GM21381 (cell line): ENCODE results near the gene POLD2.

Experiments used
- ATAC-seq: cut with Tn5 transposase; IDR thresholded peaks from one replicate; pipeline ENCODE4 v1.9.1; 2021; ENCODE audit warnings: mild to moderate bottlenecking, moderate library complexity; ENCODE audit not compliant: unreplicated experiment

Gene POLD2

DNA sequence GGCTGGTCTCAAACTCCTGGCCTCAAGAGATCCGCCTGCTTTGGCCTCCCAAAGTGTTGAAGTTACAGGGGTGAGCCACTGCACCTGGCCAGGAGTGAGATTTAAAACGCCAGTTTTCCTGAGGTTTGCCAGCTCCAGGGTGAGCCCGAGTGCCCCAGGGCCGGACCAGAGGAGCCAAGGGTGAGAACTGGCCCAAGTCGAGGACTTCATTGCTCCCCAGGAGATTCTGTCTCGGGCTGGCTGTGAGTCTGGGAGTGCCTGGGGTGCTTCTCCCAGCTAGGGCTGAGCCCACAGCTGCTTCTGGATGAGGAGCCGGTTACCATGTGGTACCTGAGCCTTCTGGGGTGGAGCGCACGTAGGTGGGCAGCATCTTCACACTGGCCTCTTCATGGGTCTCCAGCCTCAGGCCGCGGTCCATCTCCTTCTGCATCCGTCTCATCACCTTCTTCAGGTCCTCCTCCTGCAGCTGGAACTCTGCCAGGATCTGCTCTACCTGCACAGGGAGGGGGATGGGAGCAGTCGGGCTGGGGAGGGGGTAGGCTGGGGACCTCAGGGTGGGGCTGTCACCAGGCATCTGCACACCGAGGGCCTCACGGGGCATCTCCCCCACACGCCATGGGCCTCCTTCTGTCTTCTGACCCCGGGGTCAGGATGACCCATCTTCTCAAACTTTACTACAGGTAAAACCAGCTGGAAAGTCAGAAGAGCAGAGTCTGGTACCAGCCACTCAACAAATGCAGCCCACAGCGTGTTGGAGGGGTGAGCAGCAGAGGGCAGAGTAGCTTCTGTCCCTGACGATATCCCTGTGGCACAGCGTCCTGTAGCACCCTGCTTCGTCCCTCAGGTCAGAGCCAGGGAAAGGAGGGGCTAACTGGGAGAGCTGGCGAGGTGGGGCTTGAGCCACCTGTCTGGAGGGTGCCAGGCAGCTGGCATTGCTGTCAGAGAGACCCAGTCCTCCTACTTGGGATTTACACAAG, 29.9 kb upstream of the POLD2 start:
- ATAC-seq, result no peak

DNA sequence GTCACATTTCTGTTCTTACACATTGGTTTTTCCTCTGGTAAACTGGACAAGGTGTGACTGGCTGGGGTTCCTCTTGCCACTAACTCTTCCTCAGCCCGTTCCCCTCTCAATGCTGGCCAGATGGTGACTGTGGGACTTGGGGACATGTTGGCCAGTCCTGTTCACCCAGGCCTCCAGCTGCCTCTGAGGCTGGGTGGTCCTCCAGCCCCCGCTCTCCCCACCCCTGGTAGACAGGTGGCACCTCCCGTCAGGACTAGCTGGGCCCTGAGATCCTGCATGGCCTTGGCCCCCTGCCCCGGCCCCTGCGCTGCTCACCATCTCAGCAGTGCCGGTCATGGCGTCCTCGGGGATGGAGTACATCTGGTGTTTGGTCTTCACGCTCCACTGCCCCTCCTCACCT, 28.6 kb upstream of the POLD2 start:
- ATAC-seq, result no peak

DNA sequence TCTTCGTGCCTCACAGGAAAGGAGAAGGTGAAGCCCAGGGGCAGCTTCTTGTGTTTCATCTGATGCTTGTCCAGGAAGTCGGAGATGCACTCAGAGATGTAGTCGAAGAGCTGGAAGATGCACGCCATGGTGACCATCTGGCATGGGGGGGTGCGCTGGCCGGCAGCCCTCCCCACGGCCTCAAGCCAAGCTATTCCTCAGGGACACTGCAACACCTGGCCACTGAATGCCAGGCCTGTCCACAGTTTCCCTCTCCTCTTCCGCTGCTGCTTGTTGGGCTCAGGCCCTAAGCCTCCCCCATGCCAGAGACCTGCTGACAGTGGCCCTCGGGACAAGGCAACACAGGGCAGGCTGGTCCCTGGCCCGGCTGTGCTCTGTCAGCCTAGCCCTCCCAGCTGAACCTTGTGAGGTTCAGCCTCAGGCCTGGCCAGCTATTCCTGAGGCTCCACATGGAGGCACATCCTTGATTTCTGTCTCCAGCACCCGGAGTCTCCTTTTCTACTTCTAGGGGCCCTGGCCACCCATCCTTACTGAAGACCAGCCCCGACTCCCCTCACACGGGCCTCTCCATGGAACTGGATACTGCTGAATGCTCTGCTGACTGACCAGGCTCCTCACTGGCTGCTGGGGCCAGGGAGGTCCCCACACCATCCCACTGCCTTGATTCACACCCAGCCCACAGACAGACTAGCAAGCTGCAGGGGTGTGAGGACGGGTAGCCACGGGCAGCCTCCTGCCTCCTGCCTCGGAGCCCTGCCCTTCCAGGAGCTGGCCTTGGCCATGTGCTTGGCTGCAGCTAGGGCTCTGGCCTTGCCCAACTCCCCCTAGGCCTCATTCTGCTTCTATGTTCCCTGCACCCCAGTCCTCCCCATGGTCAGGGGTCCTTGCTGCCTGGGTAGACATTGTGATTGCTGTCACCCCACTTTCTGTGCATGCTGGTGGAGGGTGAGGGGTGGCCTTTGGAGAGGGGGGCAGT, 27.9 kb upstream of the POLD2 start:
- ATAC-seq, result no peak

DNA sequence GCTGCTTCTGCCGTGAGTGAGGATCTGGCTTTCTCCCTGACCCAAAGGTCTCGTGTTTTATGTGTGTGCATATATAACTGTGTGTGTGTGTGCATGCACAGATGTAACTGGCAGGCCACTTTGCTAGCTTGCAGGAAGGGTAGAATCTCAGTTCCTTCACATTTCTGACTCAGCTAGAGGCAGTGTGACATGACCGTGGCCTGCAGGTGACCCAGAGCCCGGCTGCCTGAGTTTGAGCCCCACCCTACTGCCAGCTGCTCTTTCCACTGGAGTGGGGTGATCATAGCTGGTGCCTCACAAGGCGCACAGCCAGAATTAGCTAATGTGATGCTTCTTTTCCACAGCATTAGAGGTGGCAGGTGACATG, 27.1 kb upstream of the POLD2 start:
- ATAC-seq, result no peak

DNA sequence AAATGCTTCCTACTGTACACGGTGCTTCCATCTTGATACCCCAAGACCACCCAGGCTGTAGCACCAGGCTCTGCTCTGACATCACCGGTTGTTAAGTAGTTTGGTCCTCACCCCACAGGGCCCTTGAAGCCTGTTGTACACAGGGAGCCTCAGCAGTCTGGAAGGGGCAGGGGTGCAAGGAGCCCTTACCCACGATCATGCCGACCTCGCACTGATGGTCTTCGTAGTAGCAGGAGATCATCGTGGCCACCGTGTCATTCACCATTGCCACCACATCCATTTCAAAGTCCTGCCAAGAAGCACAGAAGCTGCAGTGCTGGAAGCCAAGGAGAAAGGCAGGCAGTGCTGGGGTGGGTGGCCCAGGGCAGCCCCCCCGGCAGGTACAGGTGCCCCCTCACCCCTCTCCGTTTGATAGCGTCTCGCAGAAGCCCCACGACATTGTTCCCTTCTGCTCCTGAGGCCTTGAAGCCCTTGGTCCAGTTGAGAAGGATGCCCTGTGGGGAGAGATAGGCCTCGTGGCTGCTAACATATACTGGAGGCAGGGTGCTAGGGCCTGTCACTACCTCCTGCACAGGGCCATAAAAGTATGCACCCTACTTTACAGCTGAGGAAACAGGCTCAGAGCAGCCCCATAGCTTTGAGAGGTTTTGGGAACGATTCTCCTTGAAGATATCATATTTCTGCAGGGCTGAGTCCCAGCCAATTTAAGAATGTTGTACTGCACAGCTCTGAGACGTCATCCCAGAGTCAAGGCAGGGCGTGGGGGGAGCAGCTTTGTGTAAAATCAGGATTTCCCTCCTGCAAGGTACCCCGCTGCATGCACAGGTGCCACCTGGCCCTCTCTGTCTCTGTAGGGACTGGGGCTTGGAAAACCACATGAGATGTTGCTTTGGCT, 26.5 kb upstream of the POLD2 start:
- ATAC-seq, result no peak

DNA sequence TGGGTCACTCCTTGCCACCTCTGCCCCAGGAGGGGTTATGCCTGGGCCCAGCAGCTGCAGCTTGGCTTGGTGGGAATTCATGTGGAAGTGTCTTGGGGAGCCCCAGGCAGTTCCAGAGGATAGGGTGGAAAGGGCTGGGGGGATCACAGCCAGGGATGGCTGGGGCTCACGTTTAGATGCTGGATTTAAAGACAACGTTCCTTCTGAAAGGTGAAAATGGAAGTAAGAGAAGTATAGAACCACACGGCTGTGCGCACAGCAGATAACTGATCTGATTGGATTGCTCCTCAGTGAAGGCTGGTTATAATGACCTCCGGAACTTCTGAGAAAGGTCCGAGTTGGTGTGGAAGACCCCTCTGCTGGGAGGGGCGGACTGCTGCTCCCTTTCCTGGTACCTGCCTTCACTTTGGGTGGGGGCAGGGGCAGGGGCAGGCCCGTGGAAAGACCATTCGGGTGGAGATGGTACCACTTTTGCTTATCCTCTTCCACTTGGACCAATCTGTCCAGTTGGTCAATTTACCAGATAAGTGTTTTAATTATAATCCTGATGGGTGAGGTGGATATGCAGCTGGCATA, 25.7 kb upstream of the POLD2 start:
- no peak for ATAC-seq

DNA sequence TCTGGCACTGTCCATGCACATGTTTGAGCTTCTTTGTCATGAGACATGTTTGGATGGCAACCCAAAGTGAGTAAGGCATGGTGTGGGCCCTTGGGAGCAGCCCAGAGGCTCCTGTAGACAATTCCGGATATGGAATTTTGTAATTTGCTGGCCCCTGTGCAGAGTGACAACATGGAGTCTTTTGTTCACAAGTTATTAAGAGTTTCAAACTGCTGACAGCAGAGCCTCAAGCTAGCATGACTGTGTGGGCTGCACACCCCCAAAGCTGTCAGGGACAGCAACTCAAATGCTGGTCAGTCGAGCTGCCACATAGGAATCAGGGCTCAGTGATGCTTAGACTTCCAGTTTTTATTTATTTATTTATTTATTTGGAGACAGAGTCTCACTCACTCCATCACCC, 24.8 kb upstream of the POLD2 start:
- ATAC-seq, result no peak

DNA sequence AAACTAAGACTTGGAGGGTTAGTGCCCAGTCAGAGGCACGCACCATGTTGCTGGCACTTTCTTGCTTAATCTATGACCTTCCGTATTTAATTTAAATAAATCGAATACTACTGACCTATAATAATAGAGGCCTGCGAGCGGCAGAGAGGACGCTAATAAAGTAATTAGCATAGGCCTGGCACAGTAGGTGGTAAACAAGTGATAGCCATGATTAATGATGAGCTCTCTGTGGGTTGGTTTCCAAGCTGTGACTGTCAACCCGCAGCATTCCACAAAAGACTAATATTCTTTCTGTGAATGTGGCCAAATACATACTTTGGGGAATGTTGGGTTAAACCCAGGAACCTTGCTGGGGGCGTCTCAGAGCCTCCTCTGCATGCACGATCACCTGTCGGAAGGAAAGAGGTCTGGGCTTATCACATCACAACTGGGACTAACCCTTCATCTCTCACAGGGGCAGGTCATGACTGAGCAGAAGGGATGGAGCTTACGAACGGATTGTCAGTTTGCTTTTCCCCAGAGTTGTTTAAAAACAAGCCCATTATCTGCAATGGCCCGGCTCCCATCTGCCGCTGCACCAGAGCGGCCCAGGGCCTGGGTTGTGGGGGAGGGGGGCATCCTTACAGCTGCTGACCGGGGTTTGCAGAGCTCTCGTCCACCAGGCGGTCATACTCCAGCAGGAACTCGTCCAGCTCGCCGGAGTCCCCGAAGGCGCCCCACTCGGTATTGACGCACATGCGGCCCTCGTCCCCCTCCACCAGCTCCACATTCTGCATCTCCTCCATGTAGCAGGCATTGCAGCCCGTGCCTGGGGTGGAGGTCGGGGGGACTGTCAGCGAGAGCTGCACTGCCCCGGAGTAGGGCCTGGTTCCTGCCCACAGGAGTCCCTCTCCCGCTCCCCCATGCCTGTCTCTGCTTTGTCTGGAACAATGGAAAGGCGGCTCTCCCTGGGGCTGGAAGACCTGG, 24.0 kb upstream of the POLD2 start:
- ATAC-seq, result no peak

DNA sequence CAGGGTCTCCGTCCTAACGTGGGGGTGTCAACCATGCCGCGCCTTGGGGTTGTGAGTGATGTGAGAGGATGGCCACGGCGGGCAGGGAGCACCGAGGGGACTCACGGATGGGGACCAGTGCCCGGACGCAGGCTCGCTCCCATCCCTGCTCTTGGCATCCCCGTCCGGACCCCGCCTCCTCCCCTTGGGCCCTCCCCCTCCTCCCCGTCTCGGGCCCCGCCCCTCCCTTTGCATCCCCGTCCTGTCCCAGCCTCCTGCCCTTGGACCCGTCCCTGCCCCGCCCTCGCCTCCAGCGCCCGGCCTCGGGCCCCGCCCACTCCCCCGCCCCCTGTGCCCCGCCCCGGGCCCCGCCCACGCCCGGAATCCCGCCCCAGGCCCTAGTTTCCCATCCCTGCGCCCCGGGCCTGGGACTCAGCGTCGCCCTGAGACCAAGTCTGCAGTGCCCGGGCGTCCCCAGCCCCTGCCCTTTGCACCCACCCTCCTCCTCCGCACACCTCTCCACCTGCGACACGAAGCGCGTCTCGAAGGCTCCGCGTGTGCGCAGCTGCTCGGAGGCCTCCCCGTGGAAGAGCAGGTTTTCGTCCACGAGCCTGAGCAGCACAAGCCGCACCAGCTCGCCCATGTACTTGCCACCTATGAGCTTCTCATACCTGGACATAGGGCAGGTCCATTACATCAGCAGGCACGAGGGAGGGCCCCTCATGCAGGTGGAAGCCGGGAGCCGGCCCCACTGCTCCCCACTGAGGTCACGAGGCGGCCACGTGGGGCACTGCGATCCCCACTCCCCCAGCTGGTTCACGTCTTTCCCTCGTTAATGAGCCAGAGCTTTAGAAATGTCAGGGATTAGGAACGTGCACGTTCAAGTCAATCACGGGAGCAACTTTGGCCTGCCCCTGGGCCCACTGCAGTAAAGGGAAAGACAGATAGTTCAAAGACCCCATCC, 22.9 kb upstream of the POLD2 start:
- ATAC-seq, result no peak

DNA sequence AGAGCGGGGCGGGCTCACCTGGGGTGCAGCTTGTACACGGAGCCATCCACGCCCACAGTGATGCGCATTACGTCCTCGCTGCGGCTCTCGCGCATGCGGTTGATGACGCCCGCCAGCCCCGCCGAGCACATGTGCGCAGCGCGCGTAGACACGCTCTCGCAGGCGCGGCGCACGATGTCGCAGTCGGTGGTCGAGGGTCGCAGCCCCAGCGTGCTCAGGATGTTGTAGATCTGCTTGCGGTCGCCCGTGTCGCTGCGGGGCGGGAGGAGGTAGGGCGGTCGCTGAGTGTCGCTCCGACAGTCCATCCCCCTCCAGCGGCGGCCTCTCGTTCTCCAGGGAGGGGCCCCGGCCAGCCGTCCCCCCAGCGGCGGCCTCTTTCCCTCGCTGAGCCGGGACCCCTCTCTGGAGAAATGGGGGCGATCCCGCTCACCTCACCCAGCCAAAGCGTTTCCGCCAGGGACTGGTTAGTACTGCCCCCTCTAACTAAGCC, 22.2 kb upstream of the POLD2 start:
- ATAC-seq, result no peak

DNA sequence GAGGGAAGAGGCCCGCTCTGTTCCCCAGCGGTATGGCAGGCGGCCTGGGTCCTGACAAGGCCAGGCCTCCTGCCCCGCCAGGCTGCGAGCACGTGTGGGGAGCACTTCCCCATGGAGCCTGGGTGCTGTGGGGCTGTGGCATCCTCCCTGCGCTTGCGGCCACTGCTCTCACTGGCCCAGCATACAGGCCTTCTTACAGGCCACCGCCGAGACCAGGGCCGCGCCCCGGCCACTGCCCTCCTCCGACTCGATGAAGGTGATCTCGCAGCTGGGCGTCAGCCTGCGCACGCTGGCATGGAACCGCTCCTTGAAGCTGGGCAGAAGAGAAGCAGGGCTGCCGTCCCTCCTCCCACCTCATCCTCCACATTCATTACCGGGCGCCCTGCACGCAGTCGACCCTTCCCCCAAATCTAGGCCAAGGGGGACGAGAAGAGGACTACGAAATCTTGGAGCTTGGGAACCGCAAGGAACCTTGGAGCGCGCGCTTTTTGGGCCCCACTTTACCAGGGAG, 21.7 kb upstream of the POLD2 start:
- ATAC-seq, result no peak

DNA sequence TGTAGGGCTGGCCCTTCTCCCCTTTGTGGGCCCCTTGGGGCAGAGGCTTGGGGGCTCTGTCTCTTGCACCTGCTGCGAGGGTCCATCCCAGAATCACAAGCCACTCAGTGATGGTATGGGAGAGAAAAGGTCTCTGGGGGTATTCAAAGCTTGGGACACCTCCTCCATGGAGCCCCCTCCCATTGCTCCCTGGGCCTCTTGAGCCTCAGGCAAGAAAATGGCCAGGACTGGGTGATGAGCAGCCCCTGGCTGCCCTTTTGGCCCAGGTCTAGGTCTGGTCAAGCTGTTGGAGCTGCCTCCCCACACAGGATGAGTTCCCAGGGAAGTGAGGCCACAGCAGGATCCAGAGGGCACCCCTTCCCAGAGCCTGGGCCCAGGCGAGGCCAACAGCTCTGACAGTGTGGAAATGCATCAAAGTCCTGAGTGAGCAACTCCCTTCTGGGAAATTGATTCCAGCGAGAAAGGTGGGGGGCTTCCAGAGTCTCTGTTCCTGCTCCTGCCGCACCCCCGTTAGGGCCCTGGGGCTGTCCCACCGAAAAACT, 21.1 kb upstream of the POLD2 start:
- no peak for ATAC-seq

DNA sequence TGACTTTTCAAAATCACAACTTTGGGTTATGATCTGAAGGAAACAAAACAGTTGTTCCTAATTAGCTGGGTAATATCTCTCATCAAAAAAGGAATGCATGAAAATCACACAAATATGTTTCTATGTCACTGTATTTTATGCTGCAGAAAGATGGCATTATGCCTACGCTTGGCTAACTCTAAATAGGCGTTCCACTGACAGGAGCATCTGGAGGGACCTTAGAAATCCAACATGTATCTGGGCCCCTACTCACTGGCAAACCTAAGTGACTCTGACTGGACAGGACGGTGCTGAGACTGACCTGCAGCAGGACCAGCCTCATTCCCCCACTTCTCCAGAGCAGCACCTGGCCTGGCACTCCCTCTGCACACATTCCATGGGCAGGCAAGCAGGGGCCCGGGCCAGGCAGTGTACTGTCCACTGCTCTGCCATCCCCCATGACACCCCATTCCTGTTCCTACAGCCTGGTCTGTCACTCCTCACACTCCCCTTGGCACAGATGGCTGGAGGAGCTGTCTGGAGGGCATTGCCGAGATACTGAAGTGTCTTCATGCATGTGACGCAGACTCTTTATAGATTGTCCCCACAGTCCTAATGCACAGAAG, 20.4 kb upstream of the POLD2 start:
- ATAC-seq, result no peak

DNA sequence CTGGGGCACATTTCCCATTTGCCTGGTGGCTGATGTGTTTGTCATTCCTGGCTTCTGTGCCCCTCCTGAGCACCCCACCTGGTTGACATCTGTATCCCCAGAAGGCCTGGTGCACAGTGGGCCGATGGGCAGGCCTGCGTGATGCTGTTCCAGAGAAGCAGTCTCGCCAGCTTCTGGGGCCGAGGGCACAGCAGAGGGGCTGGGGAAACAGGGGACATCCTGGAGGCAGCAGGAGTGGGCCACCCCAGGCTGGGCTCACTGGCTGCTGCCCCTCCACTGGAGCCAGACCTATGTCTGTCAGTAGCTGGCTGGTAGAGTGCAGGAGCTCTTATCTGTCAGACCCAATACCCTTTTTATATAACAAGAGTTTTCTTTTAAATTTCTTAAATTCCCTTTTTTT, 18.7 kb upstream of the POLD2 start:
- ATAC-seq, result no peak

DNA sequence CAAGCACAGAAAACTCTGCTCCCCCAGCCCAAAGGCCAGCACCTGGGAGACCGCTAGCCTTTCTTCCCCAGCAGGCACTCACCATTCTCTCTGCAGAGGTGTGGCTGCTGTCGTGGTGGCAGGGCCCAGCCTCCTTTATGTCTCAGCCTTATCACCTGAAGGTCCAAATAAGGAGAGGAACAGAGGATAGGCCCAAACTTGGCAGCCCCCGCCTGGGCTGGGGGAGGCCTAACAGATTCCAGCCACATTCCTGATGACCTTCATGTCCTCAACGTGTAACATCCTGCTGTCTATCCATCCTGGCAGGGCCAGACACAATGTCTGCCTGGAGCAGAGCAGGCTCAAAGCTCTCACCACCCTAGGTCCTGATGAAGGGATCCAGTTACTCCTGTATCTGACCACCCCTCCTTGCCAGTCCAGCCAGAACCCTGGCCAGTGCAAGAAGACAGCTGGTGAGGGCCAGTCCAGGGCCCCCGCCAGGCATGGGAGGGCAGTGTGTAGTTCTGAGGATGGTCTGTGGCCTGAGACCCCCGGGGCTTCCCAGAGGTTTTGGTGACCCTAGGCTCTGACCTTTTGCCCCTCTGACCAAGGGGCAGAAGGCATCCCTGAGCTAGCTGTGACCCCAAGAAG, 18.0 kb upstream of the POLD2 start, which contains the start of gene MYL7:
MYL7 (minus strand) TSS at position 112 of the 630 bp plus-strand sequence; CDS start at position 85, 27 bp downstream.
- ATAC-seq, result no peak

DNA sequence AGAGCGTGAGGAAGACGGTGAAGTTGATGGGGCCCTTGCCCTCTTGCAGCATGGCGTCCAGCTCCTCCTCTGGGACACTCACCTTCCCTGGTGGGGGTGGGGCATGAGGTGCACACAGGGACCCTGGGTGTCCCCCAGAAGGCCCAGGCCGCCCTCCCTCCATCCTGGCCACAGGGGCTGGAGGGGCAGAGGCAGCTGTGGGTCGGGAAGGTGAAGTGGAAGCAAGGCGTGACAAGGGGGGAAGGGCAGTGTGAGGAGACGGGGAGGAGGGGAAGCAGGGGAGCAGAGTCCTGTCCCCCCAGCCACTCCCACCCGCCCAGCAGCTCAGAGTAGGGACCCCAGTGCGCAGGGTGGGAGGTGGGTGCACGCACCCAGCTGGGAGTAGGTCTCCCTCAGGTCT, 17.0 kb upstream of the POLD2 start:
- ATAC-seq, result no peak
